Subcutaneous adipose tissue (tissue), 4 donors: Measurements from ENCODE around the gene COL27A1. TPM values are rescaled to one million over a fixed set of nuclear protein-coding genes. Genes with fewer than 3 reads are reported as not detected.

Experiments
- total RNA-seq, 4 donors: library from RNA; depleted of rRNA; stranded (reverse); fragments of >200 nt; gene quantifications; one replicate each; pipeline ENCODE4 v1.1.0, GENCODE V29; 2016
- TF ChIP-seq, protein P1 (sequence below): fragments of 450-650 bp; IDR thresholded peaks from one replicate; pipeline ENCODE4 v1.5.1; 2016; ENCODE audit warnings: low read depth, mild to moderate bottlenecking, control low read depth, antibody characterized with exemption, moderate library complexity

COL27A1 gene
- total RNA-seq, 4 donors from 2014 or later: 1.0 to 7.7 (median 4.4) TPM

DNA sequence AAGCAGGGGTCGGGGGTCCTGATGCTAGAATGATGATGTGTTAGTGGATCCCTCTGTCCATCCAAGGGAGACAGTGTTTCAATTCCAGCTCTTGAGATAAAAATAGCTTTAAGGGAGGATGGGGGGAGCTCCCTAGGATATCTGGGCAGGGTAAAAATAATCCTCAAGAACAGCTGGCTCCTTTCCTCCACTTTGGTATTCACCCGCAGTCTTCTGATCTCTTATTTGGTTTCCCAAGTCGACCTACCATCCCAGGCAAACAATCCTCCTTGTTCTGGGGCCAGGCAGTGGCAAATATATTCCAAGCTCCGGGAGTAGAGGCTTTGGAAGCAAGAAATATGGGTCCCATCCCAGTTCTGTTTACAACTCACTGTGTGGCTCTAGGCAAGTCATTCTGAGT is 14.5 kb upstream of the COL27A1 start:
- TF ChIP-seq, protein P1, sequence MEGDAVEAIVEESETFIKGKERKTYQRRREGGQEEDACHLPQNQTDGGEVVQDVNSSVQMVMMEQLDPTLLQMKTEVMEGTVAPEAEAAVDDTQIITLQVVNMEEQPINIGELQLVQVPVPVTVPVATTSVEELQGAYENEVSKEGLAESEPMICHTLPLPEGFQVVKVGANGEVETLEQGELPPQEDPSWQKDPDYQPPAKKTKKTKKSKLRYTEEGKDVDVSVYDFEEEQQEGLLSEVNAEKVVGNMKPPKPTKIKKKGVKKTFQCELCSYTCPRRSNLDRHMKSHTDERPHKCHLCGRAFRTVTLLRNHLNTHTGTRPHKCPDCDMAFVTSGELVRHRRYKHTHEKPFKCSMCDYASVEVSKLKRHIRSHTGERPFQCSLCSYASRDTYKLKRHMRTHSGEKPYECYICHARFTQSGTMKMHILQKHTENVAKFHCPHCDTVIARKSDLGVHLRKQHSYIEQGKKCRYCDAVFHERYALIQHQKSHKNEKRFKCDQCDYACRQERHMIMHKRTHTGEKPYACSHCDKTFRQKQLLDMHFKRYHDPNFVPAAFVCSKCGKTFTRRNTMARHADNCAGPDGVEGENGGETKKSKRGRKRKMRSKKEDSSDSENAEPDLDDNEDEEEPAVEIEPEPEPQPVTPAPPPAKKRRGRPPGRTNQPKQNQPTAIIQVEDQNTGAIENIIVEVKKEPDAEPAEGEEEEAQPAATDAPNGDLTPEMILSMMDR: no peak

DNA sequence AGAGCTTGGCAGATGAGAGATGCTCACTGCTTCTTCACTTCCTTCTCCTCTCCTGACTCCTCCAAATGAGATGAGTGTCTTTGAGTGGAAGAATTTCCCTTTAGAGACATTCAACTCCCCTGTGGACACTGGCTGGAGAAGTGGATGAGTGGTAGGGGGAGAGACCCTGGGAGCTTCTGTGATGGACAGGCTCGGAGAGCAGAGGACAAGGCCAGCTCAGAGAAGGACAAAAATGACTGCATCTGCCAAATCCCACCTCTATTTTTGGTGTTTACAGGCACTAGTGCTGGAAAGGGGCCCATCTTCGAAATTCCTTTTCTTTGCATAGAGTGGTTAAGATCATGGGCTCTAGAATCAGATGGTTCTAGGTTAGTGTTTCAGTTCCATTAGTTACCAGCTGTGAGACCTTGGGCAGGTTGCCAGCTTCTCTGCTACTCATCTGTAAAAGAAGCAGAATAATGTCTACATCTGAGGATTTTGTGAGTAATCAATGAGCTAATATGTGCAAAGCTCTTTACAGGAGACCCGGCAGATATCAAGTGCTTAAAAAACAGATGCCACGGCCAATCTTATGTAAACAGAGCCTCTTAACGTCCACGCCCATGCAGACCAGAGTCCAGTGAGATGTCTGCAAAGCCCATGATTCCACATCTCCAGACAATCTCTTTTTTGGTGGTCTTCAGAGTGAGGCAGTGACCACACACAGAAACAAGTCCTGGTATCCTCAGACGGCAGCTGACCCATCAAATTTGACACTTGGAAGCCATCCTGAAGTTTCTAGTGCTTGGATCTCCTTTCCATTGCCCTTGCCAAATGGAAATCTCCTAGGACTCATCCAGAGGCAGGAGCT is 13.6 kb upstream of the COL27A1 start:
- TF ChIP-seq, protein P1: no peak

GRCh38 chr9:114143234-114143633 is 12.1 kb upstream of the COL27A1 start:
- TF ChIP-seq, protein P1: no peak

DNA sequence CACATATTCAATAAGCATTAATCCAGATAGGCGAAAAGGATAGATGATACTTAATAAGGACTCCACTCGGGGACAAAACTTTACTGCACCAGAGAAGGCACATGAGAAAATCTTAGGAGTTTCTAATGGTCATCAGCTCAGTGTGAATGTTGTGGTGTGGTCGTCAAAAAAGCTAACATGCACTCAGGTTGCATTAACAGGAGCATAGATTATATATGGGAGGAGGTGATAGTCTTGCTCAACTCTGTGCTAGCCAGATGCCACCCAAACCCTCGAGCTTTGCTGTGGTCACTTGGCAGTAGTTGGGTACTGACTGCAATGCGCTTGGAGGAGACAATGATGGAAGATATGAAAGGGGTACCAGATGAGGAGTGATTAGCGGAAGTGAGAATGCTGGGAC is 8.6 kb upstream of the COL27A1 start:
- TF ChIP-seq, protein P1: no peak

GRCh38 chr9:114149181-114149580 is 6.2 kb upstream of the COL27A1 start:
- TF ChIP-seq, protein P1: no peak

GRCh38 chr9:114149765-114150340 is 5.5 kb upstream of the COL27A1 start:
- TF ChIP-seq, protein P1: no peak

DNA sequence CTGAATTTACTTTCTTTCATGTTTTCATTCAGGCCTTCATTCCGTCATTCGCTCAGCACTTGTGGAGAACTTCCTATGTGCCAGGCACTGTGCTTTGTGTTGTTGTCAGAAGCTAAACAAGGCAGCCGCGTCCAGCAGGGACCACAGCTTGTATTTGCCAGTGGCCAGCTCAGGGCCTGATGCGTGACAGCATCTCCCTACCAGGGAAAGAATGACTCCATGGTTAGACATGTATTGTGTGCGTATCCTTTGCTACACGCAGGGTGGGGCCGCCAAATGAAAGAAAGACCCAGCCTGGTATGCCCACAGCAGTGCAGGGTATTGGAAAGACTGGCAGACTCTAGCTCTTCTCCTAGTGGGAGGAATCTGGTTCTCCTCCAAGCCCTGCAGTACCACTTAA is 4.7 kb upstream of the COL27A1 start:
- TF ChIP-seq, protein P1: no peak
